H1 (cell line): Measurements from ENCODE around the gene RALGAPA2. TPM values are rescaled to one million over a fixed set of nuclear protein-coding genes. Genes with fewer than 3 reads are reported as not detected.

Experiments
- CTCF ChIA-PET: fragments of 300-600 bp; sonication (Branson Sonifier 250); formaldehyde crosslinking; loops from one replicate; lab custom pipeline; 2021; ENCODE audit not compliant: partially characterized antibody; lab: Charles Lee
- POLR2A ChIA-PET: fragments of 300-600 bp; sonication (Branson Sonifier 250); formaldehyde crosslinking; loops from one replicate; lab custom pipeline; 2021; ENCODE audit warnings: inconsistent platforms; ENCODE audit not compliant: partially characterized antibody; lab: Charles Lee
- DNase-seq, 2 experiments: peaks; one replicate each; pipeline versions ENCODE4 v3.0.0 to v3.0.0-alpha.2; 2010 to 2022; ENCODE audit warnings: low spot score in 2 of 2, low read depth in 1 of 2, mixed read lengths in 1 of 2
- FAIRE-seq: peaks from 2 replicates; lab custom pipeline; 2011; peaks lifted over from hg19 to GRCh38; lab: Jason Lieb, UNC
- H2AFZ ChIP-seq: 2 replicates; pipeline ENCODE4 v1.8.1; 2012; ENCODE audit warnings: low read length, inconsistent platforms
- H2AK5ac ChIP-seq: 2 replicates; pipeline ENCODE4 v1.6.1; 2013; ENCODE audit warnings: low read depth, low read length
- H2BK120ac ChIP-seq: replicated peaks from 2 replicates; pipeline ENCODE3; 2013; ENCODE audit warnings: low read depth, low read length, inconsistent platforms
- H2BK12ac ChIP-seq: 2 replicates; pipeline ENCODE4 v1.6.1; 2013; ENCODE audit warnings: low read depth, low read length
- H2BK15ac ChIP-seq: 2 replicates; pipeline ENCODE4 v1.6.1; 2013; ENCODE audit warnings: low read length
- H2BK20ac ChIP-seq: 2 replicates; pipeline ENCODE4 v1.6.1; 2013; ENCODE audit warnings: low read length
- H2BK5ac ChIP-seq: 2 replicates; pipeline ENCODE4 v1.6.1; 2013; ENCODE audit warnings: low read depth, low read length
- H3K14ac ChIP-seq: 2 replicates; pipeline ENCODE4 v1.6.1; 2013; ENCODE audit warnings: inconsistent platforms; ENCODE audit not compliant: insufficient read length
- H3K18ac ChIP-seq: 2 replicates; pipeline ENCODE4 v1.6.1; 2013; ENCODE audit warnings: low read length; ENCODE audit errors: extremely low read depth
- H3K23ac ChIP-seq: 2 replicates; pipeline ENCODE4 v1.6.1; 2013; ENCODE audit warnings: inconsistent platforms; ENCODE audit not compliant: insufficient read length
- H3K23me2 ChIP-seq: 2 replicates; pipeline ENCODE4 v1.6.1; 2013; ENCODE audit warnings: low read depth, low read length
- H3K27ac ChIP-seq: 2 replicates; pipeline ENCODE4 v1.6.1; 2011; ENCODE audit warnings: low read depth, low read length, inconsistent platforms
- H3K27me3 ChIP-seq, 4 experiments: replicated peaks in 1 of 4; 1 replicate in 1 of 4; 2 replicates in 3 of 4; pipeline versions ENCODE4 v1.6.1 to v1.8.1; 2011 to 2013; ENCODE audit warnings: low read length in 3 of 4, mild to moderate bottlenecking in 3 of 4, inconsistent platforms in 2 of 4, mixed read lengths in 2 of 4, moderate library complexity in 1 of 4; ENCODE audit not compliant: control insufficient read depth in 3 of 4, insufficient read depth in 3 of 4; ENCODE audit errors: extremely low read depth in 1 of 4
- H3K36me3 ChIP-seq, 4 experiments: 2 replicates each; pipeline versions ENCODE4 v1.6.1 to v1.8.1; 2011 to 2013; ENCODE audit warnings: mild to moderate bottlenecking in 4 of 4, low read length in 3 of 4, moderate library complexity in 2 of 4, control low read depth in 1 of 4, inconsistent platforms in 1 of 4; ENCODE audit not compliant: insufficient read depth in 4 of 4, control insufficient read depth in 2 of 4
- H3K4ac ChIP-seq: replicated peaks from 2 replicates; pipeline ENCODE3; 2013; ENCODE audit warnings: low read length, low read depth, mixed read lengths, inconsistent platforms; ENCODE audit not compliant: insufficient read length
- H3K4me1 ChIP-seq, 4 experiments: replicated peaks in 1 of 4; 1 replicate in 1 of 4; 2 replicates in 3 of 4; pipeline versions ENCODE4 v1.6.1 to v1.8.1; 2011 to 2013; ENCODE audit warnings: low read length in 3 of 4, inconsistent platforms in 2 of 4, mixed read lengths in 1 of 4; ENCODE audit not compliant: insufficient read depth in 4 of 4, control insufficient read depth in 3 of 4
- H3K4me2 ChIP-seq, 2 experiments: 2 replicates each; pipeline versions ENCODE4 v1.6.1 to v1.8.1; 2011 to 2013; ENCODE audit warnings: low read depth in 2 of 2, low read length in 2 of 2, control low read depth in 1 of 2, inconsistent platforms in 1 of 2, mild to moderate bottlenecking in 1 of 2; ENCODE audit not compliant: insufficient read depth in 1 of 2
- H3K4me3 ChIP-seq, 4 experiments: fragments of 200-600, 300-600 bp in 1 of 4; sonication (generic), shearing (Covaris generic), sonication (Bioruptor Twin) in 1 of 4; 2 replicates each; pipeline versions ENCODE4 v1.5.1 to v1.8.1; 2011 to 2016; ENCODE audit warnings: low read length in 4 of 4, low read depth in 3 of 4, control low read depth in 2 of 4, inconsistent platforms in 2 of 4, mild to moderate bottlenecking in 2 of 4, mixed read lengths in 1 of 4, moderate library complexity in 1 of 4; ENCODE audit not compliant: insufficient read depth in 2 of 4; ENCODE audit errors: extremely low read depth in 1 of 4
- H3K56ac ChIP-seq: replicated peaks from 2 replicates; pipeline ENCODE3; 2013; ENCODE audit warnings: low read depth, mild to moderate bottlenecking, mixed read lengths, low read length, inconsistent platforms; ENCODE audit not compliant: insufficient read length
- H3K79me1 ChIP-seq: 2 replicates; pipeline ENCODE4 v1.6.1; 2013; ENCODE audit warnings: low read depth, low read length, control low read depth
- H3K79me2 ChIP-seq, 2 experiments: 2 replicates each; pipeline versions ENCODE4 v1.6.1 to v1.8.1; 2012 to 2013; ENCODE audit warnings: low read length in 2 of 2, mild to moderate bottlenecking in 2 of 2, inconsistent platforms in 1 of 2; ENCODE audit not compliant: insufficient read depth in 2 of 2, control insufficient read depth in 1 of 2
- H3K9ac ChIP-seq, 4 experiments: replicated peaks in 1 of 4; 1 replicate in 1 of 4; 2 replicates in 3 of 4; pipeline versions ENCODE4 v1.6.1 to v1.8.1; 2011 to 2013; ENCODE audit warnings: low read depth in 3 of 4, low read length in 3 of 4, control low read depth in 2 of 4, mild to moderate bottlenecking in 2 of 4, moderate library complexity in 2 of 4, inconsistent platforms in 1 of 4; ENCODE audit errors: extremely low read depth in 1 of 4
- H3K9me3 ChIP-seq, 2 experiments: 2 replicates each; pipeline versions ENCODE4 v1.6.1 to v1.8.1; 2012 to 2013; ENCODE audit warnings: mild to moderate bottlenecking in 2 of 2, moderate library complexity in 2 of 2, control low read depth in 1 of 2, inconsistent platforms in 1 of 2, low read depth in 1 of 2, low read length in 1 of 2, mixed read lengths in 1 of 2; ENCODE audit not compliant: insufficient read depth in 2 of 2
- H4K20me1 ChIP-seq, 2 experiments: replicated peaks in 1 of 2; 2 replicates each; pipeline versions ENCODE3 to v1.8.1; 2011 to 2013; ENCODE audit warnings: inconsistent platforms in 2 of 2, low read length in 2 of 2, mild to moderate bottlenecking in 1 of 2; ENCODE audit not compliant: insufficient read depth in 2 of 2, control insufficient read depth in 1 of 2
- H4K5ac ChIP-seq: 2 replicates; pipeline ENCODE4 v1.6.1; 2013; ENCODE audit warnings: low read length, low read depth, mixed read lengths, inconsistent platforms; ENCODE audit not compliant: insufficient read length
- H4K8ac ChIP-seq: 2 replicates; pipeline ENCODE4 v1.8.0; 2013; ENCODE audit warnings: mild to moderate bottlenecking, moderate library complexity, low read length, inconsistent platforms; ENCODE audit not compliant: insufficient read depth; ENCODE audit errors: extremely low read depth
- H4K91ac ChIP-seq: replicated peaks from 2 replicates; pipeline ENCODE3; 2013; ENCODE audit warnings: low read length, mixed read lengths, inconsistent platforms; ENCODE audit not compliant: insufficient read length
- ASH2L ChIP-seq: fragments of 200-600, 300-600 bp; sonication (generic); IDR thresholded peaks from one replicate; pipeline ENCODE4 v1.7.1; 2017; ENCODE audit warnings: low read length
- BACH1 ChIP-seq: IDR thresholded peaks from 2 replicates; pipeline ENCODE4 v1.6.1; 2012; ENCODE audit warnings: low read length, improper control_type of control experiment
- CEBPB ChIP-seq: IDR thresholded peaks from 2 replicates; pipeline ENCODE4 v1.6.1; 2012; ENCODE audit warnings: low read depth, low read length
- CHD2 ChIP-seq: IDR thresholded peaks from 2 replicates; pipeline ENCODE4 v1.6.1; 2012; ENCODE audit warnings: low read length, improper control_type of control experiment
- FOSL1 ChIP-seq: IDR thresholded peaks from 2 replicates; pipeline ENCODE4 v1.6.1; 2011; ENCODE audit warnings: mild to moderate bottlenecking, low read depth, low read length, moderate library complexity; ENCODE audit not compliant: insufficient read depth
- JUN ChIP-seq: IDR thresholded peaks from 2 replicates; pipeline ENCODE4 v1.6.1; 2011; ENCODE audit warnings: low read depth, mild to moderate bottlenecking, improper control_type of control experiment, low read length
- POLR2A ChIP-seq, 2 experiments: IDR thresholded peaks; 1 replicate in 1 of 2; 2 replicates in 1 of 2; pipeline ENCODE4 v1.6.1; 2011; ENCODE audit warnings: low read depth in 2 of 2, low read length in 2 of 2, mild to moderate bottlenecking in 2 of 2; ENCODE audit errors: control extremely low read depth in 1 of 2
- POLR2AphosphoS5 ChIP-seq: IDR thresholded peaks from 2 replicates; pipeline ENCODE4 v1.6.1; 2011; ENCODE audit warnings: low read depth, low read length
- RAD21 ChIP-seq, 2 experiments: IDR thresholded peaks in 1 of 2; conservative IDR thresholded peaks in 1 of 2; 2 replicates each; pipeline ENCODE4 v1.6.1; 2011; ENCODE audit warnings: low read depth in 2 of 2, low read length in 2 of 2, improper control_type of control experiment in 1 of 2, inconsistent platforms in 1 of 2, mild to moderate bottlenecking in 1 of 2, moderate library complexity in 1 of 2
- RNF2 ChIP-seq: fragments of 200-900, 300-1000 bp; sonication (generic); IDR thresholded peaks from 2 replicates; pipeline ENCODE4 v1.7.1; 2016; ENCODE audit warnings: borderline replicate concordance, low read depth, mild to moderate bottlenecking, antibody characterized with exemption, low read length; ENCODE audit not compliant: poor library complexity, severe bottlenecking; ENCODE audit errors: missing control alignments
- SIN3A ChIP-seq, 2 experiments: IDR thresholded peaks in 1 of 2; conservative IDR thresholded peaks in 1 of 2; 2 replicates each; pipeline ENCODE4 v1.6.1; 2011 to 2012; ENCODE audit warnings: low read length in 2 of 2, improper control_type of control experiment in 1 of 2, low read depth in 1 of 2, mild to moderate bottlenecking in 1 of 2
- SUZ12 ChIP-seq: fragments of 200-600 bp; sonication (generic); IDR thresholded peaks from 2 replicates; pipeline ENCODE4 v1.6.1; 2012; ENCODE audit warnings: mild to moderate bottlenecking, inconsistent platforms, low read length, moderate library complexity, mixed read lengths
- TAF7 ChIP-seq: optimal IDR thresholded peaks from 2 replicates; pipeline ENCODE3; 2011; ENCODE audit warnings: low read depth, mild to moderate bottlenecking, inconsistent platforms, low read length, moderate library complexity, borderline replicate concordance
- TCF12 ChIP-seq: IDR thresholded peaks from 2 replicates; pipeline ENCODE4 v1.6.1; 2011; ENCODE audit warnings: low read depth, mild to moderate bottlenecking, low read length
- WGBS, 2 experiments: shearing (Covaris generic) in 1 of 2; methylation state at CpG; one replicate each; pipeline versions ENCODE4 v1.1.6 to v1.1.7; 2013 to 2015; ENCODE audit warnings: low lambda C conversion rate in 2 of 2, mixed read lengths in 2 of 2, inconsistent platforms in 1 of 2, low coverage in 1 of 2, missing lambda C conversion rate in 1 of 2; ENCODE audit not compliant: insufficient replicate concordance in 2 of 2, insufficient coverage in 1 of 2, insufficient read length in 1 of 2; ENCODE audit errors: extremely low coverage in 1 of 2, missing lambda C conversion rate in 1 of 2; 5-methylcytosine and 5-hydroxymethylcytosine counted together
- polyA plus RNA-seq, 7 experiments: library from polyadenylated mRNA; depleted of rRNA in 3 of 7; stranded (reverse) in 5 of 7; unstranded in 2 of 7; fragments of >200 nt in 5 of 7; fragments of 200-250 nt in 2 of 7; gene quantifications; 1 replicate in 5 of 7; 2 replicates in 1 of 7; 4 replicates in 1 of 7; pipeline versions ENCODE4 v1.2.1 to v1.2.3, GENCODE V29; 2011 to 2013; ENCODE audit warnings: missing spikeins in 2 of 7, mixed read lengths in 2 of 7
- total RNA-seq: library from RNA; stranded (reverse); fragmentation: NEBNext Ultra II Directional; extraction: Animal tissue kit (Norgen Biotek cat#: 25700); gene quantifications from 2 replicates; pipeline ENCODE4 v1.2.1, GENCODE V29; 2021
- TF ChIP-seq, protein P1 (sequence below): IDR thresholded peaks from 2 replicates; pipeline ENCODE4 v1.6.1; 2011; ENCODE audit warnings: low read depth, mild to moderate bottlenecking, low read length; ENCODE audit not compliant: insufficient read depth

RALGAPA2 gene
- total and polyA plus RNA-seq, 2 of the 8 experiments (the other 6 are each of a cell fraction or from before 2014, with no cell fraction given): 5.1 to 25.5 TPM

DNA sequence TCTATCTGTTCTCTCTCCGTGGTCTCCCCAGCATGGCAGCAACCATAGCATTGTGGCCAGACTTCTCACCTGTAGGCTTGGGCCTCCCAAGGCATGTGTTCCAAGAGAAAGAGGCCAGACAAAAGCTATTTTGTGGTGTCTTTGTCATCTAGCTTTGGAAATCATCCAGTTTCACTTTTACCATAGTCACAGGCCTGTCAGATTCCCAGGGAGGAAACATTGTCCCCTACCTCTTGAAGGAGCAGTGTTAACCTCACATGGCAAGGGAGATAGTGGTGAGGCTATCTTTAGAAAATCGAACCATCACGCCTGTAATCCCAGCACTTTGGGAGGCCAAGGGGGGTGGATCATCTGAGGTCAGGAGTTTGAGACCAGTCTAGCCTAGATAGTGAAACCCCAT is 42.3 kb upstream of the RALGAPA2 start:
- ChIA-PET CTCF (no interaction called here), POLR2A (no interaction called here)
- no peak for DNase-seq

More for the DNA sequence above, 42.3 kb upstream of the RALGAPA2 start:
- no peaks in the 10 kb centered on the region for H3K4me1 ChIP-seq
- WGBS, 2 experiments: 92% methylated on average over 3 of the region's 3 CpGs; no CpG with 5 or more reads in 1 of the 2 experiments
- no peak overlapping the region for H3K14ac ChIP-seq
- no peaks in the 10 kb centered on the region for H3K23me2 ChIP-seq
- no peak overlapping the region for H3K56ac ChIP-seq
- H2AFZ ChIP-seq: no peak overlapping the region
- TF ChIP-seq CHD2 (no peak), POLR2A (IDR thresholded peaks at IDR 0.05; ENCODE audit: control extremely low read depth in 1 of 2, low read depth in 2 of 2, low read length in 2 of 2) (no peak), RAD21 (IDR thresholded peaks at IDR 0.05 in 1 of 2, conservative IDR thresholded peaks at IDR 0.05 in 1 of 2; ENCODE audit: low read depth in 2 of 2, low read length in 2 of 2) (no peak), TAF7 (no peak), BACH1 (no peak), RNF2 (no peak), CEBPB (no peak), SUZ12 (no peak), JUN (no peak), FOSL1 (no peak), POLR2AphosphoS5 (no peak), TCF12 (no peak), SIN3A (conservative IDR thresholded peaks at IDR 0.05 in 1 of 2, IDR thresholded peaks at IDR 0.05 in 1 of 2; ENCODE audit: low read depth in 1 of 2, low read length in 2 of 2) (no peak), ASH2L (no peak)
- TF ChIP-seq, protein P1, sequence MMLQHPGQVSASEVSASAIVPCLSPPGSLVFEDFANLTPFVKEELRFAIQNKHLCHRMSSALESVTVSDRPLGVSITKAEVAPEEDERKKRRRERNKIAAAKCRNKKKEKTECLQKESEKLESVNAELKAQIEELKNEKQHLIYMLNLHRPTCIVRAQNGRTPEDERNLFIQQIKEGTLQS: no peak
- H3K18ac ChIP-seq: no peak overlapping the region
- H3K79me1 ChIP-seq: no peaks in the 10 kb centered on the region
- no peak overlapping the region for H3K27ac ChIP-seq
- no peak overlapping the region for H3K4ac ChIP-seq
- no peak overlapping the region for H2BK5ac ChIP-seq
- H2AK5ac ChIP-seq: no peak overlapping the region
- no peaks in the 10 kb centered on the region for H3K79me2 ChIP-seq
- no peaks in the 10 kb centered on the region for H3K9me3 ChIP-seq
- H4K20me1 ChIP-seq: no peaks in the 10 kb centered on the region
- FAIRE-seq: no peak
- H2BK15ac ChIP-seq: no peak overlapping the region
- no peak overlapping the region for H4K5ac ChIP-seq
- no peak overlapping the region for H2BK120ac ChIP-seq
- no peak overlapping the region for H3K23ac ChIP-seq
- no peaks in the 10 kb centered on the region for H3K27me3 ChIP-seq
- H2BK20ac ChIP-seq: no peak overlapping the region
- H3K36me3 ChIP-seq: no peaks in the 10 kb centered on the region
- no peak overlapping the region for H4K8ac ChIP-seq
- no peak overlapping the region for H4K91ac ChIP-seq
- H2BK12ac ChIP-seq: no peak overlapping the region
- H3K9ac ChIP-seq: no peak overlapping the region
- H3K4me2 ChIP-seq: no peak overlapping the region
- no peak overlapping the region for H3K4me3 ChIP-seq
